ENCODE results near the gene TGM2.

Gene TGM2

DNA sequence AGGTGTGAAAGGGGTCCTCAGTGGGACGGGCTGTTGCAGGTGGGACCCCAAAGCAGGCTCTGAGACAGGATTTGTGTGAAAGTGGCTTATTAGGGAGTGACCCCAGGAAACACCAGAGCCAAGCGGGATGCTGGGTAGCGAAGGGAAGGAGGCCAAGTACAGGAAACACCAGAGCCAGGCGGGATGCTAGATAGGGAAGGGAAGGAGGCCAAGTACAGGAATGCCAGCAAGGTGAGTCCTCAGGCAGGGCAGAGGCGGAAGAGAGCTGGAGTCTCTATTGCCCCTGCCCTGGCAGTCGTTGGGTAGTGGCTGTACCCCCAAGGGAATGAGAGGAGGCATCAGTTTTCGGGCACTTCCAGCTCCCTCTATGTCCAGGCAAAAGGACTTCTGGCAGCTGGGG is 30.5 kb upstream of the TGM2 start:
- H3K4me2 ChIP-seq (ENCODE audit: low read depth, low read length) = no peak overlapping the region
- no peaks in the 10 kb centered on the region for H3F3A ChIP-seq (ENCODE audit: insufficient read depth, low read length)
- no peaks in the 10 kb centered on the region for H3K4me1 ChIP-seq (ENCODE audit: low read length)
- DNase-seq = no peak
- no peak overlapping the region for H2AFZ ChIP-seq (ENCODE audit: low read length)
- H4K20me1 ChIP-seq (ENCODE audit: insufficient read depth, low read length) = no peaks in the 10 kb centered on the region
- no peaks in the 10 kb centered on the region for H3K9me2 ChIP-seq (replicated peaks; ENCODE audit: insufficient read depth, low read length)
- H3K27ac ChIP-seq (ENCODE audit: low read length) = no peak overlapping the region
- no peak overlapping the region for H3K9ac ChIP-seq (ENCODE audit: low read length)
- TF ChIP-seq EZH2 (optimal IDR thresholded peaks at IDR 0.05; ENCODE audit: low read depth, low read length) (no peak), EZH2phosphoT487 (IDR thresholded peaks at IDR 0.05; ENCODE audit: low read length) (no peak)
- TF ChIP-seq, protein P1, sequence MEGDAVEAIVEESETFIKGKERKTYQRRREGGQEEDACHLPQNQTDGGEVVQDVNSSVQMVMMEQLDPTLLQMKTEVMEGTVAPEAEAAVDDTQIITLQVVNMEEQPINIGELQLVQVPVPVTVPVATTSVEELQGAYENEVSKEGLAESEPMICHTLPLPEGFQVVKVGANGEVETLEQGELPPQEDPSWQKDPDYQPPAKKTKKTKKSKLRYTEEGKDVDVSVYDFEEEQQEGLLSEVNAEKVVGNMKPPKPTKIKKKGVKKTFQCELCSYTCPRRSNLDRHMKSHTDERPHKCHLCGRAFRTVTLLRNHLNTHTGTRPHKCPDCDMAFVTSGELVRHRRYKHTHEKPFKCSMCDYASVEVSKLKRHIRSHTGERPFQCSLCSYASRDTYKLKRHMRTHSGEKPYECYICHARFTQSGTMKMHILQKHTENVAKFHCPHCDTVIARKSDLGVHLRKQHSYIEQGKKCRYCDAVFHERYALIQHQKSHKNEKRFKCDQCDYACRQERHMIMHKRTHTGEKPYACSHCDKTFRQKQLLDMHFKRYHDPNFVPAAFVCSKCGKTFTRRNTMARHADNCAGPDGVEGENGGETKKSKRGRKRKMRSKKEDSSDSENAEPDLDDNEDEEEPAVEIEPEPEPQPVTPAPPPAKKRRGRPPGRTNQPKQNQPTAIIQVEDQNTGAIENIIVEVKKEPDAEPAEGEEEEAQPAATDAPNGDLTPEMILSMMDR (IDR thresholded peaks at IDR 0.05; ENCODE audit: low read length) = no peak
- no peak overlapping the region for H3K4me3 ChIP-seq (ENCODE audit: low read length)
- H3K79me2 ChIP-seq (ENCODE audit: low read length) = no peaks in the 10 kb centered on the region
- no peaks in the 10 kb centered on the region for H3K36me3 ChIP-seq (replicated peaks; ENCODE audit: insufficient read depth, low read length)
- H3K27me3 ChIP-seq (replicated peaks; ENCODE audit: insufficient read depth, low read length) = no peaks in the 10 kb centered on the region
- no peaks in the 10 kb centered on the region for H3K9me3 ChIP-seq (replicated peaks; ENCODE audit: insufficient read depth, low read length)

DNA sequence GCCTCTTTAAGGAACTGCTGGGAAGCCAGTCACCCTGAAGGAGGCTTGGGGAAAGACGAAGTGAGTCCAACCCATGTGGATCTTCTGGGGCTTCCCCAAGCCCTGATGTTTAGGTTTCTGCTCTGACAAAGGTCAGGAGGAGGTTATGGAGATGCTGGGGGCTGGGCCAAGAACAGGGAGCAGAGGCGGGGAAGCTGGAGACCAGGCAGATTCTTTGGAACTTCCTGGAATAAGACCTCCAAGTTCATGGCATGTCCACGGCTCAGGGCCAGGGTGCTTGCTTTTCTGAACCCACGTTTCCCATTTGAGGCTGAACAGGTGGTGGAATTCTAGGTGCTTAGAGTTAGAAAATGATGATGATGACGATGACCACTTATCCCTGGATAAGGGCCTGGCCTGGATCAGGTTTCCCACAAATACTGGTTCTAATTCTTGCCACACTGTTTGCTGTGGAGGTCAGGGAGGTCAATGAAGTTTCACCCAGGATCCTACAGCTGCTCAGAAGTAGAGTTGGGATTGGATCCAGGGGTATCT is 30.0 kb upstream of the TGM2 start:
- H3K4me3 ChIP-seq (ENCODE audit: low read length) = no peak overlapping the region
- H3K27ac ChIP-seq (ENCODE audit: low read length) = no peak overlapping the region

DNA sequence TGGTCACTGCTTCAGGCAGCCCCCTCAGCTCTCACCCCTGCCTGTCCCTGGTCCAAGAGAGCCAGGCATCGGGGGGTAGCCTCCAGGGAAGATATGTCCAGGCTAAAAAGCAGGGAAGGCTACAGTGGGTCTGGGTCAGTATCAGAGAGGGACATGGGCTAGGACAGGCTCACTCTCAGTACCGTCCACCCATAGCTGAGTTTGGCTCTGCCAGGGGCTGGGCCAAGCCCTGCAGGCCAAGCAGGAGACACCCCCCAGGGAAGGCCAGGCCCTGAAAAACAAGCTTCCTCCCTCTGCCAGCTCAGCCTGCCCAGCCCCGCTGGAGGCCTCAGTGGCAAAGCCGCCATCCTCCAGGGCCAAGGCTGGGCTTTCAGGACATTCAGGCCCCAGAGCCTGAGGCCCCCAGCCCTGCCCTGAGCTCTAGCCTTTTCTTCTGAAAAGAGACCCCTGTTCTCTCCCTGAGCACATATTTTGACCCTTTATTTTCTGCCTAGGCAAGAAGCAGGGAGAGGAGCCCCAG is 28.6 kb upstream of the TGM2 start:
- no peak for TF ChIP-seq EZH2phosphoT487 (IDR thresholded peaks at IDR 0.05; ENCODE audit: low read length)
- TF ChIP-seq, protein P1 (IDR thresholded peaks at IDR 0.05; ENCODE audit: low read length) = no peak
- TF ChIP-seq EZH2 (optimal IDR thresholded peaks at IDR 0.05; ENCODE audit: low read depth, low read length) = no peak
- Histone ChIP-seq H3K4me1 (ENCODE audit: low read length) (no peaks in the 10 kb centered on the region), H3K4me3 (ENCODE audit: low read length) (no peak overlapping the region), H3K79me2 (ENCODE audit: low read length) (no peaks in the 10 kb centered on the region), H3K4me2 (ENCODE audit: low read depth, low read length) (no peak overlapping the region), H3K27me3 (replicated peaks; ENCODE audit: insufficient read depth, low read length) (no peaks in the 10 kb centered on the region), H3K9ac (ENCODE audit: low read length) (no peak overlapping the region), H3K9me3 (replicated peaks; ENCODE audit: insufficient read depth, low read length) (no peaks in the 10 kb centered on the region), H3K9me2 (replicated peaks; ENCODE audit: insufficient read depth, low read length) (no peaks in the 10 kb centered on the region), H2AFZ (ENCODE audit: low read length) (no peak overlapping the region), H3K27ac (ENCODE audit: low read length) (no peak overlapping the region), H3K36me3 (replicated peaks; ENCODE audit: insufficient read depth, low read length) (no peaks in the 10 kb centered on the region), H4K20me1 (ENCODE audit: insufficient read depth, low read length) (no peaks in the 10 kb centered on the region), H3F3A (ENCODE audit: insufficient read depth, low read length) (no peaks in the 10 kb centered on the region)
- no peak for DNase-seq

More for the DNA sequence above, 30.0 kb upstream of the TGM2 start:
- Histone ChIP-seq H4K20me1 (ENCODE audit: insufficient read depth, low read length) (no peaks in the 10 kb centered on the region), H3K27me3 (replicated peaks; ENCODE audit: insufficient read depth, low read length) (no peaks in the 10 kb centered on the region), H3K9ac (ENCODE audit: low read length) (no peak overlapping the region), H3K9me3 (replicated peaks; ENCODE audit: insufficient read depth, low read length) (no peaks in the 10 kb centered on the region), H3K36me3 (replicated peaks; ENCODE audit: insufficient read depth, low read length) (no peaks in the 10 kb centered on the region), H3K4me1 (ENCODE audit: low read length) (no peaks in the 10 kb centered on the region), H3K4me2 (ENCODE audit: low read depth, low read length) (no peak overlapping the region), H3K79me2 (ENCODE audit: low read length) (no peaks in the 10 kb centered on the region), H3F3A (ENCODE audit: insufficient read depth, low read length) (no peaks in the 10 kb centered on the region), H3K9me2 (replicated peaks; ENCODE audit: insufficient read depth, low read length) (no peaks in the 10 kb centered on the region), H2AFZ (ENCODE audit: low read length) (no peak overlapping the region)
- TF ChIP-seq, protein P1 (IDR thresholded peaks at IDR 0.05; ENCODE audit: low read length) = no peak
- TF ChIP-seq EZH2phosphoT487 (IDR thresholded peaks at IDR 0.05; ENCODE audit: low read length) (no peak), EZH2 (optimal IDR thresholded peaks at IDR 0.05; ENCODE audit: low read depth, low read length) (no peak)
- DNase-seq = no peak
